Suprapubic skin (tissue), 3 donors: ENCODE measurements around the gene RIMBP2.

Experiments used
- EP300 ChIP-seq: sonication (generic); formaldehyde crosslinking; IDR thresholded peaks from one replicate; pipeline ENCODE4 v1.6.1; 2017; ENCODE audit warnings: antibody characterized with exemption
- POLR2A ChIP-seq, 2 donors: fragments of 450-650 bp; IDR thresholded peaks; one replicate each; pipeline ENCODE4 v1.6.1; 2017; ENCODE audit warnings: antibody characterized with exemption in 2 of 2, mild to moderate bottlenecking in 2 of 2, moderate library complexity in 2 of 2
- TF ChIP-seq, protein P1 (sequence below), 2 donors: fragments of 200-600 bp in 1 of 2; fragments of 450-650 bp in 1 of 2; sonication (generic) in 1 of 2; IDR thresholded peaks; one replicate each; pipeline ENCODE4 v1.5.1; 2016 to 2019; ENCODE audit warnings: antibody characterized with exemption in 2 of 2, mild to moderate bottlenecking in 1 of 2, moderate library complexity in 1 of 2

DNA sequence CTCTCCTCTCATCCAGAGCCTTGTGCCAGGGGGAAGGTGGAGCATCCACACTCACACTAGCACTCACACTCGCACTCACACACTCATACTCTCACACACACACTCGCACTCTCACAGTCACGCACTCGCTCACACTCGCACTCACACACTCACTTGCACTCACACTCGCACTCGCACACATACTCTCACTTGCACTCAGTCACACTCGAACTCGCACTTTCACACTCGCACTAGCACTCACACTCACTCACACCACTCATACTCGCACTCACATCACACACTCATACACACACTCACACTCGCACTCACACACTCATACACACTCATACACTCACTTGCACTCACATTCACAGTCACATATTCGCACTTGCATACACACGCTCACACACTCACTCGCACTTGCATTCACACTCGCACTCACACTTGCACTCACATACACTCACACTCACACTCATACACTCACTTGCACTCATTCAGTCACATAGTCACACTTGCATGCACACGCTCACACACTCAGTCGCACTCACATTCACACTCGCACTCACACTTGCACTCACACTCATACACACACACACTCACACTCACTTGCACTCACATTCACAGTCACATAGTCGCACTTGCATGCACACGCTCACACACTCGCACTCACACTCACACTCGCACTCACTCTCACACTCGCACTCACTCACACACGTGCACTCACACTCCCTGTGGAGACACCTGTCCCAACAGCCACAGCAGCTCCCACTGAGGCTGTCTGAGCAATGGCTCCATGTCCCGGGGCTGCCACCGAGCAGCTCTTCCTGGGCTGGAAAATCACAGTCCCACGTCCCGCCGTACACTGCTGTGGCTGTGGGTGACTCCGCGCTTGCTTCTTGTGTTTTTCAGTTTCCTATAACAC lies 12.3 kb upstream of the RIMBP2 start:
- TF ChIP-seq, protein P1, sequence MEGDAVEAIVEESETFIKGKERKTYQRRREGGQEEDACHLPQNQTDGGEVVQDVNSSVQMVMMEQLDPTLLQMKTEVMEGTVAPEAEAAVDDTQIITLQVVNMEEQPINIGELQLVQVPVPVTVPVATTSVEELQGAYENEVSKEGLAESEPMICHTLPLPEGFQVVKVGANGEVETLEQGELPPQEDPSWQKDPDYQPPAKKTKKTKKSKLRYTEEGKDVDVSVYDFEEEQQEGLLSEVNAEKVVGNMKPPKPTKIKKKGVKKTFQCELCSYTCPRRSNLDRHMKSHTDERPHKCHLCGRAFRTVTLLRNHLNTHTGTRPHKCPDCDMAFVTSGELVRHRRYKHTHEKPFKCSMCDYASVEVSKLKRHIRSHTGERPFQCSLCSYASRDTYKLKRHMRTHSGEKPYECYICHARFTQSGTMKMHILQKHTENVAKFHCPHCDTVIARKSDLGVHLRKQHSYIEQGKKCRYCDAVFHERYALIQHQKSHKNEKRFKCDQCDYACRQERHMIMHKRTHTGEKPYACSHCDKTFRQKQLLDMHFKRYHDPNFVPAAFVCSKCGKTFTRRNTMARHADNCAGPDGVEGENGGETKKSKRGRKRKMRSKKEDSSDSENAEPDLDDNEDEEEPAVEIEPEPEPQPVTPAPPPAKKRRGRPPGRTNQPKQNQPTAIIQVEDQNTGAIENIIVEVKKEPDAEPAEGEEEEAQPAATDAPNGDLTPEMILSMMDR (IDR thresholded peaks at IDR 0.05): no peak
- TF ChIP-seq EP300: no peak
- TF ChIP-seq POLR2A (IDR thresholded peaks at IDR 0.05): no peak
